Heart left ventricle (tissue), 16 donors: ENCODE measurements around the gene CSTPP1. TPM values are rescaled to one million over a fixed set of nuclear protein-coding genes. Genes with fewer than 3 reads are reported as not detected.

Experiments used
- ATAC-seq, 4 donors: fragments of 200-7000 bp; cut with Tn5 transposase; one replicate each; pipeline ENCODE4 v1.9.1; 2020 to 2022; ENCODE audit warnings: moderate library complexity in 4 of 4, mild to moderate bottlenecking in 3 of 4, moderate number of reproducible peaks in 1 of 4
- DNase-seq, 5 donors: peaks; one replicate each; pipeline ENCODE4 v3.0.0-alpha.2; 2020
- H3K27ac ChIP-seq, 12 donors: fragments of 200-600 bp; sonication (generic) in 4 of 12; one replicate each; pipeline versions ENCODE4 v1.5.0 to v1.8.0; 2016 to 2022; ENCODE audit warnings: mild to moderate bottlenecking in 2 of 12
- H3K27me3 ChIP-seq, 9 donors: fragments of 200-600 bp; sonication (generic) in 2 of 9; one replicate each; pipeline versions ENCODE4 v1.5.1 to v1.8.0; 2016 to 2022; ENCODE audit warnings: mild to moderate bottlenecking in 3 of 9
- H3K36me3 ChIP-seq, 9 donors: fragments of 200-600 bp; sonication (generic) in 2 of 9; one replicate each; pipeline versions ENCODE4 v1.5.0 to v1.8.0; 2018 to 2022; ENCODE audit warnings: mild to moderate bottlenecking in 2 of 9
- H3K4me1 ChIP-seq, 12 donors: fragments of 200-600 bp; sonication (generic) in 4 of 12; one replicate each; pipeline versions ENCODE4 v1.5.0 to v1.8.0; 2016 to 2022; ENCODE audit warnings: mild to moderate bottlenecking in 3 of 12
- H3K4me3 ChIP-seq, 12 donors: fragments of 200-600 bp; sonication (generic) in 4 of 12; one replicate each; pipeline versions ENCODE4 v1.5.0 to v1.8.0; 2017 to 2022; ENCODE audit warnings: mild to moderate bottlenecking in 9 of 12, moderate library complexity in 4 of 12
- H3K9me3 ChIP-seq, 12 donors: fragments of 200-600 bp; sonication (generic) in 4 of 12; one replicate each; pipeline versions ENCODE4 v1.5.0 to v1.8.0; 2016 to 2022; ENCODE audit warnings: mild to moderate bottlenecking in 1 of 12
- POLR2A ChIP-seq, 2 donors: fragments of 450-650 bp; IDR thresholded peaks; one replicate each; pipeline ENCODE4 v1.6.1; 2017; ENCODE audit warnings: antibody characterized with exemption in 2 of 2, mild to moderate bottlenecking in 2 of 2, moderate library complexity in 2 of 2
- WGBS, 4 donors: extraction: QIAGEN DNeasy Blood & Tissue Kit in 2 of 4; methylation state at CpG; one replicate each; pipeline versions ENCODE4 v1.1.5 to v1.1.7; 2013 to 2018; 5-methylcytosine and 5-hydroxymethylcytosine counted together
- intact Hi-C, 10 donors: fragments of 100-400 bp; cut with DNase I; formaldehyde crosslinking; loops; one replicate each; pipeline versions ENCODE4 v1.11.1 to v1.14.2; 2022
- polyA plus RNA-seq, 2 donors: library from polyadenylated mRNA; stranded (reverse); fragments of 200-250 nt; gene quantifications; one replicate each; pipeline ENCODE4 v1.2.3, GENCODE V29; 2013
- total RNA-seq, 9 donors: library from RNA; depleted of rRNA in 2 of 9; stranded (reverse); fragments of >200 nt in 2 of 9; fragmentation: NEBNext Ultra II Directional in 3 of 9; extraction: Animal tissue kit (Norgen Biotek cat#: 25700) in 3 of 9; gene quantifications; one replicate each; pipeline versions ENCODE4 v1.1.0 to v1.2.4, GENCODE V29; 2016 to 2023
- TF ChIP-seq, protein P1 (sequence below), 12 donors: fragments of 200-600 bp; sonication (generic) in 4 of 12; IDR thresholded peaks; one replicate each; pipeline versions ENCODE4 v1.5.0 to v1.8.0; 2018 to 2022; ENCODE audit warnings: antibody characterized with exemption in 12 of 12, mild to moderate bottlenecking in 5 of 12
- donor health status: ischemic (EF 13 %, LVEDD 7.1; RV severe dilation, severe dysfunction).
- donor health status: healthy with polysubstance abuse.
- donor health status: DM: no; HTN: yes; CAD: no.
- donor health status: DM: no; HTN: no; CAD: no.
- donor health status: ischemic (EF 25% LVEDD 6.9; RV normal size, moderate dysfunction).
- donor health status: ischemic (EF 25% LVEDD 5.7; RV mildly dilated, moderate dysfunction).
- donor health status: healthy.
- donor health status: DM: yes; HTN: yes; CAD: no.
- donor health status: ischemic (EF 35%, LVEDD 5.7; RV mildly dilated, moderate dysfunction).
- donor health status: nonischemic (EF 11% LVEDD 7.7; RV severe dilation, severe dysfunction).
- donor health status: DM: yes; HTN: yes; CAD: no.
- donor health status: PGD.
- donor health status: ischemic (EF 29% LVEDD 5.4; RV normal size, mild dysfunction).
- donor health status: nonischemic (EF 23%, LVEDD 6.1; RV moderate dilation, normal function).

CSTPP1 gene
- total and polyA plus RNA-seq, 11 donors, result 9.9 to 33.4 (median 14.7) TPM

DNA sequence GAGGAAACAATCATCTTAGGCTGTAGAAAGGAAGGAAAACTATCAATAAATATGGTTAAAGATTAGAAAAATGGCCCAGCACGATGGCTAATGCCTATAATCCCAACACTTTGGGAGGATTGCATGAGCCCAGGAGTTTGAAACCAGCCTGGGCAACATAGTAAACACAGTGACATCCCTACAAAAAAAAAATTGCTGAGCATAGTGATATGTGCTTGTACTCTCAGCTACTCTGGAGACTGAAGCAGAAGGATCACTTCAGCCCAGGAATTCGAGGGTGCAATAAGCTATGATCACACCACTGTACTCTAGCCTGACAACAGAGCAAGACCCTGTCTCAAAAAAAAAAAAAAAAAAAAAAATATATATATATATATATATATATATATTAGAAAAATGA lies 185.2 kb downstream of the CSTPP1 start:
- Histone ChIP-seq H3K4me3 (no peak overlapping the region), H3K9me3 (no peaks in the 10 kb centered on the region), H3K36me3 (no peaks in the 10 kb centered on the region), H3K4me1 (no peaks in the 10 kb centered on the region), H3K27me3 (no peaks in the 10 kb centered on the region), H3K27ac (no peak overlapping the region)
- no peak for DNase-seq
- intact Hi-C loops, result no loop called here
- TF ChIP-seq, protein P1, sequence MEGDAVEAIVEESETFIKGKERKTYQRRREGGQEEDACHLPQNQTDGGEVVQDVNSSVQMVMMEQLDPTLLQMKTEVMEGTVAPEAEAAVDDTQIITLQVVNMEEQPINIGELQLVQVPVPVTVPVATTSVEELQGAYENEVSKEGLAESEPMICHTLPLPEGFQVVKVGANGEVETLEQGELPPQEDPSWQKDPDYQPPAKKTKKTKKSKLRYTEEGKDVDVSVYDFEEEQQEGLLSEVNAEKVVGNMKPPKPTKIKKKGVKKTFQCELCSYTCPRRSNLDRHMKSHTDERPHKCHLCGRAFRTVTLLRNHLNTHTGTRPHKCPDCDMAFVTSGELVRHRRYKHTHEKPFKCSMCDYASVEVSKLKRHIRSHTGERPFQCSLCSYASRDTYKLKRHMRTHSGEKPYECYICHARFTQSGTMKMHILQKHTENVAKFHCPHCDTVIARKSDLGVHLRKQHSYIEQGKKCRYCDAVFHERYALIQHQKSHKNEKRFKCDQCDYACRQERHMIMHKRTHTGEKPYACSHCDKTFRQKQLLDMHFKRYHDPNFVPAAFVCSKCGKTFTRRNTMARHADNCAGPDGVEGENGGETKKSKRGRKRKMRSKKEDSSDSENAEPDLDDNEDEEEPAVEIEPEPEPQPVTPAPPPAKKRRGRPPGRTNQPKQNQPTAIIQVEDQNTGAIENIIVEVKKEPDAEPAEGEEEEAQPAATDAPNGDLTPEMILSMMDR (IDR thresholded peaks at IDR 0.05), result no peak
- no peak for TF ChIP-seq POLR2A (IDR thresholded peaks at IDR 0.05)
- no peak for ATAC-seq
- WGBS, 4 donors, result 65 to 80% (median 71%) methylated on average over 2 of the region's 2 CpGs

- WGBS, 4 donors, result 85 to 92% (median 90%) methylated on average over 2 of the region's 2 CpGs
- Histone ChIP-seq H3K4me3 (no peak overlapping the region), H3K4me1 (no peaks in the 10 kb centered on the region), H3K27me3 (no peaks in the 10 kb centered on the region), H3K9me3 (no peaks in the 10 kb centered on the region), H3K36me3 (no peaks in the 10 kb centered on the region), H3K27ac (no peak overlapping the region)
- TF ChIP-seq, protein P1 (IDR thresholded peaks at IDR 0.05), result no peak
- TF ChIP-seq POLR2A (IDR thresholded peaks at IDR 0.05), result no peak
- ATAC-seq, result no peak
- intact Hi-C loops, result no loop called here
- DNase-seq, result no peak
Observed at GRCh38 chr11:47123094-47123493, 186.5 kb downstream of the CSTPP1 start.

DNA sequence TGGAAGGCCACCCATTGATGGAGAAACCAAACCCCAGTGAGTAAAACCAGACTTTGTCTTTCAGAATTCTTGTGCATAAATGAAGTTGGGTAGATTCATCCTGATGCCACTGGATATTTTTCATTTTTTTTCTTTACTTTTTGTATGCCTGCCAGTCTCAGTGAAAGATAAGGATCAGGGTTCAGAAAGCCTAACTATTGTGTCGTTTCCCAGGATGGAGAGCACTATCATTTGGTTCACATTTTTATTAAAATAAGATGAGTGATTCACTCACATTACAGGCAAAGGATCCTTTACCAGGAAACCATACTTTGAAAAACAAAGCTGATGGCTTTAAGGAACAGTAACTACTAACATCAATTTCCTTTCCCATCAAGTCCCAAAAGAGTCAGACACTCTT lies 188.1 kb downstream of the CSTPP1 start:
- Histone ChIP-seq H3K4me1 (no peaks in the 10 kb centered on the region), H3K36me3 (no peaks in the 10 kb centered on the region), H3K9me3 (no peaks in the 10 kb centered on the region), H3K27ac (no peak overlapping the region), H3K4me3 (no peak overlapping the region), H3K27me3 (no peaks in the 10 kb centered on the region)
- DNase-seq (no peak), ATAC-seq (no peak)
- WGBS, 4 donors, result 61 to 70% (median 65%) methylated on average over 1 of the region's 1 CpG
- no peak for TF ChIP-seq POLR2A (IDR thresholded peaks at IDR 0.05)
- TF ChIP-seq, protein P1 (IDR thresholded peaks at IDR 0.05), result no peak
- intact Hi-C loops, result no loop called here

DNA sequence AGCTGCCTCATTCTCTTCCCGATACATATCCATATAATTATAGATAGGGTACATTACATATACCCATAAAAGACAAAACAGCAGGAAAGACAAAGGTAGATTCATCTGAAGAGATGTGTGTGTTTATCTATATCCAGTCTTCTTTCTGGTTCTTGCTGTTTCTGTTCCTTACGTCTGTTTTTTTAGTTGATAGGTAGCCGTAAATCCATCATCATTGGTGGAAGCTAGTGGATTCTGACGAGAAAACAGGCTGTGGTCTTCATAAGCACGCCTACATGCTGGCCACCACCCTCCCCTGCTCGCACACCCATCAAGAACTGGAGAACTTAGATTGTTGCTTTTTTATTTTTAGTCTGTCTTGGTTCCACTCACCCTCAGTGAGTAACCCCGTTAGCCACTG lies 188.5 kb downstream of the CSTPP1 start:
- no peak for ATAC-seq
- intact Hi-C loops, result no loop called here
- Histone ChIP-seq H3K27ac (no peak overlapping the region), H3K36me3 (no peaks in the 10 kb centered on the region), H3K27me3 (no peaks in the 10 kb centered on the region), H3K9me3 (no peaks in the 10 kb centered on the region), H3K4me3 (no peak overlapping the region), H3K4me1 (no peaks in the 10 kb centered on the region)
- no peak for DNase-seq
- WGBS, 4 donors, result 88 to 90% (median 89%) methylated on average over 7 of the region's 7 CpGs
- TF ChIP-seq, protein P1 (IDR thresholded peaks at IDR 0.05), result no peak
- TF ChIP-seq POLR2A (IDR thresholded peaks at IDR 0.05), result no peak
